PC-9 (cell line): ENCODE data around the gene PRKCA. TPM values are rescaled to one million over a fixed set of nuclear protein-coding genes. Genes with fewer than 3 reads are reported as not detected.

Experiments
- BruUV-seq: library from RNA; stranded (reverse); fragments of 400-500 nt; replicated peaks from 2 replicates; lab custom pipeline; 2021; lab: Mats Ljungman, UMichigan
- CTCF ChIA-PET: fragments of 300-600 bp; sonication (Branson Sonifier 250); formaldehyde crosslinking; loops from one replicate; lab custom pipeline; 2022; ENCODE audit warnings: antibody characterized with exemption; lab: Charles Lee
- POLR2A ChIA-PET: fragments of 300-600 bp; sonication (Branson Sonifier 250); formaldehyde crosslinking; loops from one replicate; lab custom pipeline; 2022; ENCODE audit warnings: antibody characterized with exemption; ENCODE audit not compliant: unreplicated experiment; lab: Charles Lee
- DNase-seq, 2 experiments: peaks; one replicate each; pipeline versions ENCODE4 v3.0.0 to v3.0.0-alpha.2; 2015 to 2022; ENCODE audit warnings: mixed read lengths in 1 of 2
- H2AFZ ChIP-seq: fragments of 200-600 bp; sonication (generic); 2 replicates; pipeline ENCODE4 v1.8.1; 2017; ENCODE audit warnings: antibody characterized with exemption
- H3F3A ChIP-seq: fragments of 200-600 bp; sonication (generic); 2 replicates; pipeline ENCODE4 v1.8.1; 2017; ENCODE audit warnings: antibody characterized with exemption, mild to moderate bottlenecking, low read depth; ENCODE audit not compliant: insufficient read depth
- H3K27ac ChIP-seq: fragments of 200-600 bp; sonication (generic); 2 replicates; pipeline ENCODE4 v1.6.1; 2016; ENCODE audit warnings: mixed run types
- H3K27me3 ChIP-seq: fragments of 200-600 bp; sonication (generic); 2 replicates; pipeline ENCODE4 v1.6.1; 2016; ENCODE audit warnings: low read depth, mixed run types; ENCODE audit not compliant: insufficient read depth
- H3K36me3 ChIP-seq: fragments of 200-600 bp; sonication (generic); 2 replicates; pipeline ENCODE4 v1.6.1; 2016; ENCODE audit warnings: low read depth, mixed run types
- H3K4me1 ChIP-seq: fragments of 200-600 bp; sonication (generic); replicated peaks from 2 replicates; pipeline ENCODE4 v1.6.1; 2016; ENCODE audit warnings: mixed run types; ENCODE audit not compliant: insufficient read depth
- H3K4me2 ChIP-seq: fragments of 200-600 bp; sonication (generic); 2 replicates; pipeline ENCODE4 v1.6.1; 2017; ENCODE audit warnings: mixed run types
- H3K4me3 ChIP-seq: fragments of 200-600 bp; sonication (generic); 2 replicates; pipeline ENCODE4 v1.6.1; 2016; ENCODE audit warnings: mixed run types
- H3K79me2 ChIP-seq: fragments of 200-600 bp; sonication (generic); 2 replicates; pipeline ENCODE4 v1.6.1; 2017; ENCODE audit warnings: low read depth, mixed run types
- H3K9me2 ChIP-seq: fragments of 200-600 bp; sonication (generic); 2 replicates; pipeline ENCODE4 v1.8.1; 2017; ENCODE audit warnings: mild to moderate bottlenecking; ENCODE audit not compliant: insufficient read depth
- H3K9me3 ChIP-seq: fragments of 200-600 bp; sonication (generic); 2 replicates; pipeline ENCODE4 v1.8.1; 2016; ENCODE audit warnings: low read depth; ENCODE audit not compliant: insufficient read depth
- H4K20me1 ChIP-seq: fragments of 200-600 bp; sonication (generic); 2 replicates; pipeline ENCODE4 v1.8.1; 2017; ENCODE audit not compliant: insufficient read depth
- EZH2 ChIP-seq: fragments of 200-600 bp; sonication (generic); IDR thresholded peaks from 2 replicates; pipeline ENCODE4 v1.8.0; 2017; ENCODE audit warnings: antibody characterized with exemption, low read depth
- intact Hi-C: fragments of 100-400 bp; cut with micrococcal nuclease; formaldehyde crosslinking; loops from one replicate; pipeline ENCODE4 v1.10.0; 2022; ENCODE audit not compliant: unreplicated experiment
- total RNA-seq: library from RNA; stranded (reverse); gene quantifications from 2 replicates; pipeline ENCODE4 v1.2.3, GENCODE V29; 2021
- TF ChIP-seq, protein P1 (sequence below): fragments of 200-600 bp; sonication (generic); conservative IDR thresholded peaks from 2 replicates; pipeline ENCODE4 v1.6.1; 2017; ENCODE audit warnings: mixed run types, antibody characterized with exemption, mild to moderate bottlenecking, moderate library complexity

Gene PRKCA
- total RNA-seq, 1 experiment from 2014 or later, result 23.1 TPM

DNA sequence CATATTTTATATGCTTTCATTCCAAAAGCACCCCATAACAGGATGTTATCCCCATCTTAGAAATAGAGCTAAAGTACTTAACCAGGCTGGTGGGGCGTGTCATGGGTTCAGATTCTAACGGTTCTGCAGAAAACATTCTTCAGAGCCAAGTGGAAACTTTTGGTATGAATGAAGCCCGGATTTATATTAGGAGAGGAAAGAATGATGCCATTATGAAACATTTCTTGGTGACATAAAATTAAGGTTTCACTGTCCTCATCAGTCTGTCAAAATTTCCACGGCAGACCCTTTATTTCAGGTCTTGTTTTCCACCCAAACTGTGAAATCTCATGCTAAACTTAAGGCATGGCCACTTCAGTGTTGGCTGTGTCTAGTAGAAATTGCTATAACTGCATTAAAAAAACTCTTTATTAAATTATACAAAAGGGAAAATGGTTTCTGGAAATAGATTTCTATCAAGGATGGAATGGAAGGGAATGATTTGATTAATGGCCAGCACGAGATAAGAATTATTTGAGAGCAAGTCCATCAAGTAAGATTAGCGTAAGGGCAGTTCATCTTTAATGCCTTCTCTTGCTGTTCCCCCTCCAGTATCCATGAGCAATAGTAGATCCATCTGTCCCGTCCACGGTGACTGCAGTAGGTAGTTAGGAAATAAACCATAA is 11.7 kb downstream of the PRKCA start:
- Histone ChIP-seq H3K36me3 (0 out of 2 replicates have a peak, but pooled peaks cover under 1% of the 10 kb centered on the region), H3K9me3 (no peaks in the 10 kb centered on the region), H3K4me1 (no peaks in the 10 kb centered on the region; the same call in 1 of the 2 replicates), H3K9me2 (no peaks in the 10 kb centered on the region), H4K20me1 (no peaks in the 10 kb centered on the region), H3K27ac (no peak overlapping the region), H3F3A (peaks cover 12% of the 10 kb centered on the region; the same call in 1 of the 2 replicates), H3K27me3 (no peaks in the 10 kb centered on the region), H2AFZ (no peak overlapping the region), H3K4me3 (no peak overlapping the region), H3K79me2 (peaks cover 50% of the 10 kb centered on the region), H3K4me2 (no peak overlapping the region)
- DNase-seq, result no peak
- intact Hi-C loops, result no loop called here
- BruUV-seq, result no TSS peak
- no peak for TF ChIP-seq EZH2
- TF ChIP-seq, protein P1, sequence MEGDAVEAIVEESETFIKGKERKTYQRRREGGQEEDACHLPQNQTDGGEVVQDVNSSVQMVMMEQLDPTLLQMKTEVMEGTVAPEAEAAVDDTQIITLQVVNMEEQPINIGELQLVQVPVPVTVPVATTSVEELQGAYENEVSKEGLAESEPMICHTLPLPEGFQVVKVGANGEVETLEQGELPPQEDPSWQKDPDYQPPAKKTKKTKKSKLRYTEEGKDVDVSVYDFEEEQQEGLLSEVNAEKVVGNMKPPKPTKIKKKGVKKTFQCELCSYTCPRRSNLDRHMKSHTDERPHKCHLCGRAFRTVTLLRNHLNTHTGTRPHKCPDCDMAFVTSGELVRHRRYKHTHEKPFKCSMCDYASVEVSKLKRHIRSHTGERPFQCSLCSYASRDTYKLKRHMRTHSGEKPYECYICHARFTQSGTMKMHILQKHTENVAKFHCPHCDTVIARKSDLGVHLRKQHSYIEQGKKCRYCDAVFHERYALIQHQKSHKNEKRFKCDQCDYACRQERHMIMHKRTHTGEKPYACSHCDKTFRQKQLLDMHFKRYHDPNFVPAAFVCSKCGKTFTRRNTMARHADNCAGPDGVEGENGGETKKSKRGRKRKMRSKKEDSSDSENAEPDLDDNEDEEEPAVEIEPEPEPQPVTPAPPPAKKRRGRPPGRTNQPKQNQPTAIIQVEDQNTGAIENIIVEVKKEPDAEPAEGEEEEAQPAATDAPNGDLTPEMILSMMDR, result no peak
- ChIA-PET POLR2A (no interaction called here), CTCF (no interaction called here)

- BruUV-seq, result no TSS peak
- peaks cover 68% of the 10 kb centered on the region for H3K79me2 ChIP-seq
- H2AFZ ChIP-seq, result no peak overlapping the region
- no peak for DNase-seq
- intact Hi-C loops, result no loop called here
- TF ChIP-seq, protein P1, result no peak
- no peak for TF ChIP-seq EZH2
- peak overlapping the region; percentile 5; the same call in 1 of the 2 replicates for H3K27ac ChIP-seq
- no peak overlapping the region for H3K4me3 ChIP-seq
- H3F3A ChIP-seq, result peaks cover 12% of the 10 kb centered on the region; the same call in 1 of the 2 replicates
- no peak overlapping the region for H3K4me2 ChIP-seq
- H3K27me3 ChIP-seq, result no peaks in the 10 kb centered on the region
- peaks cover 14% of the 10 kb centered on the region; the same call in 1 of the 2 replicates for H3K9me3 ChIP-seq
- no peaks in the 10 kb centered on the region for H3K9me2 ChIP-seq
- ChIA-PET CTCF (no interaction called here), POLR2A (no interaction called here)
- H3K36me3 ChIP-seq, result peaks cover 18% of the 10 kb centered on the region
- peaks cover 3% of the 10 kb centered on the region; the same call in 1 of the 2 replicates for H3K4me1 ChIP-seq
- H4K20me1 ChIP-seq, result no peaks in the 10 kb centered on the region
Measured at GRCh38 chr17:66317629-66318028, 15.2 kb downstream of the PRKCA start.

- H3K27ac ChIP-seq, result no peak overlapping the region
- peaks cover 18% of the 10 kb centered on the region for H3K36me3 ChIP-seq
- DNase-seq, result no peak
- POLR2A ChIA-PET, result no interaction called here
- H3K27me3 ChIP-seq, result no peaks in the 10 kb centered on the region
- intact Hi-C loops, result no loop called here
- TF ChIP-seq, protein P1, result no peak
- TF ChIP-seq EZH2, result no peak
- CTCF ChIA-PET, result no interaction called here
- H4K20me1 ChIP-seq, result no peaks in the 10 kb centered on the region
- BruUV-seq, result no TSS peak
- peaks cover 11% of the 10 kb centered on the region for H3K4me1 ChIP-seq
- peaks cover 14% of the 10 kb centered on the region; the same call in 1 of the 2 replicates for H3K9me3 ChIP-seq
- no peak overlapping the region for H2AFZ ChIP-seq
- H3K4me2 ChIP-seq, result no peak overlapping the region
- H3K9me2 ChIP-seq, result no peaks in the 10 kb centered on the region
- H3F3A ChIP-seq, result peaks cover 11% of the 10 kb centered on the region
- H3K79me2 ChIP-seq, result peaks cover 72% of the 10 kb centered on the region
- H3K4me3 ChIP-seq, result no peak overlapping the region
Measured at GRCh38 chr17:66319226-66319625, 16.8 kb downstream of the PRKCA start.
